Stimulated activated CD4-positive, alpha-beta T cell treated with anti-CD3 and anti-CD28 coated beads, Interleukin-2, amount 100 ng/mL, for 24 hours (primary cell): Measurements from ENCODE around the gene KCNQ4.

Source experiments
- DNase-seq, 2 donors: peaks; one replicate each; pipeline ENCODE4 v3.0.0-alpha.2; 2020

KCNQ4 gene

DNA sequence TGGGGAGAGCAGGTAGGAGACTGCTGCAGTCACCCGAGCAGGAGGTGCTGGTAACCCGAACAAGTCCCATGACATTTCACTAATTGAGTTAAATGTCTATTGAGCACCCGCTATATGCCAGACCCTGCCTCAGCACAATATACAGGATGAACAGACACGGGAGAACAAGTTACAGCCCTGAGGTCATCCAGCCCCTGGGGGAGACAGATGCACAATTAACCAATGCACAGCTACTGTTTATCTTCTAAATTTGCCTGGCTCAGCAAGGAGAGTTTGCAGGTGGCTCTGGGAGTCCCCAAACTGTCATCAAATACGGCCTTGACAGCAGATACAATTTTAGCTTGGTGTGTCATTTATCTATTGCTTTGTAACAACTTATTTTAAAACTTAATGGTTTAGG is 60.5 kb downstream of the KCNQ4 start:
- no peak for DNase-seq

DNA sequence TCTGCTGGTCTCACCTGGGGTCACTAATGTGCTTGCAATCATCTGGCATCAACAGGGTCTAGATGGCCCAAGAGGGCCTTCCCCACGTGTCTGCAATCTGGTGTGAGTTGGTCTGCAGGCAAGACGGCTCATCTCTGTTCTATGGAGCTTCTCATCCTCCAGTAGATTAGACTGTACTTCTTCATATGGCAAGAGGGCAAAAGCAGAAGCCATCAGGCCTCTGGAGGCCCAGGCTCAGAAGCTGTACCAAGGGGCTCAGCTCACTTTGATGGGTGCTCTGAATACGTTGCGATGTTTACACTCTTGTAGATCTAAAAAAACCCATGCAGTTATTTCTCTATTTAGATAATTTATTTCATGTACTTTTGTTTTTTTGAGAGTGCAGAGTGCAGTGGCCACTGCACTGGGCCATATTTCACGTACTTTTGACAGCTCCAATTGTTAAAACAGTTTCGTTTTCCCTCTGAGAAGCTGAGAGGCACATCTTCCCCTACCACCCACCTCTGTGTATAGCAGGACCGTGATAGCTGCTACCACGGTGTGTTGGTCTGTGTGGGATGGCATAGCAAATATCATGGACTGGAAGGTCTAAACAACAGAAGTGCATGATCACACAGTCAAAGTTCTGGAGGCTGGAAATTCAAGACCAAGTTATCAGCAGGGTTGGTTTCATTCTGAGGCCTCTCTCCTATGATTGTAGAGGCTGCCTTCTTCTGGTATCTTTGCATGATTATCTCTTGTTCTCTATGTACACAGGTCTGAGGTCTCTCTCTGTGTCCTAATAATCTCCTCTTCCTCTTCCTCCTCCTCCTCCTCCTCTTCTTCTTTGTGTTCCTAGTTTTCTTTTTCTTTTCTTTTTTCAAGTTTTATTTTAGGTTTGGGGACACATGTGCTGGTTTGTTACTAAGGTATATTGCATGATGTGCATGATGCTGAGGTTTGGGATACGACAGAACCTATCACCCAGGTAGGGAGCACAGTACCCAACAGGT is 61.6 kb downstream of the KCNQ4 start:
- DNase-seq = no peak

DNA sequence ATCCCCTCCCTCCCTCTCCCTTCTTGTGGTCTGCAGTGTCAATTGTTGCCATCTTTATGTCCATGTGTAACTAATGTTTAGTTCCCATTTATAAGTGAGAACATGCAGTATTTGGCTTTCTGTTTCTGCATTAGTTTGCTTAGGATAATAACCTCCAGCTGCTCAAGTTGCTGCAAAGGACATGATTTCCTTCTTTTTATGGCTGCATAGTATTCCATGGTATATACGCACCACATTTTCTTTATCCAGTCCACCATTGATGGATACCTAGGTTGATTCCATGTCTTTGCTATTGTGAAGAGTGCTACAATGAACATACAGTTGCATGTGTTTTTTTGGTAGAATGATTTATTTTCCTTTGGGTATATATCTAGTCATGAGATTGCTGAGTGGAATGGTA is 62.3 kb downstream of the KCNQ4 start:
- no peak for DNase-seq

DNA sequence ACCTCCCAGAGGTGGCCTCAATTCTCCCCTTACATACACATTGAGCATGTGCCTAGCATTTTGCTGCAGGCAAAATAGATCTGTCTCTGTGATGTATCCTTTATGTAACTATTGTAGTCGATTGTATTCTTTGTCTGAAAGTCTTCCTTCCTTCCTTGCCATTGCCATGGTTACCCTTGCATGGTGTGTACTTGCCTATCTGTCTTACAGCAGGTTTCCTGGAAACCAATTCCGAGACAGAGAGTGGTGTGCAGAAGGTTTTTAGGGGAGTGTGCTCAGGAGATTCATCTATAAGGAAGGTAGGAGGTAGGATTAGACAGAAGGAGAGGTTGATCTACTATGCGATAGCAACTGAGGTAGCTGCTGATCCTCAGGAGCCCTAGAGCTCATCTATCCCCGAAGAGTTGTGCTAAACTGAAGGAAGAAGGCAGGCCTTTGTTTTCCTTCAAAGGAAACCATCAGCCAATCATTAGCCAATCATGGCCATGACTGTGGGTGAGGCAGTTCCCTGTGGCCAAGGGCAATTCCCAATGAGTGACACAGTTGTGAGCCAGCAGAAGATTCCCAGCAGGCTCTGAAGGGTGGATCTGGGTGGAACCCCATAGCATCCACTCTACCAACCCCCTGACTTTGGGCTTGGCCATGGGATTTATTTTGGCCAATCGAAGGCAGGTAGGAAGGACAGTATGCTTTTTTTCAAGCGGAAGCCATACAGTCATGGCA is 63.6 kb downstream of the KCNQ4 start:
- DNase-seq = no peak

DNA sequence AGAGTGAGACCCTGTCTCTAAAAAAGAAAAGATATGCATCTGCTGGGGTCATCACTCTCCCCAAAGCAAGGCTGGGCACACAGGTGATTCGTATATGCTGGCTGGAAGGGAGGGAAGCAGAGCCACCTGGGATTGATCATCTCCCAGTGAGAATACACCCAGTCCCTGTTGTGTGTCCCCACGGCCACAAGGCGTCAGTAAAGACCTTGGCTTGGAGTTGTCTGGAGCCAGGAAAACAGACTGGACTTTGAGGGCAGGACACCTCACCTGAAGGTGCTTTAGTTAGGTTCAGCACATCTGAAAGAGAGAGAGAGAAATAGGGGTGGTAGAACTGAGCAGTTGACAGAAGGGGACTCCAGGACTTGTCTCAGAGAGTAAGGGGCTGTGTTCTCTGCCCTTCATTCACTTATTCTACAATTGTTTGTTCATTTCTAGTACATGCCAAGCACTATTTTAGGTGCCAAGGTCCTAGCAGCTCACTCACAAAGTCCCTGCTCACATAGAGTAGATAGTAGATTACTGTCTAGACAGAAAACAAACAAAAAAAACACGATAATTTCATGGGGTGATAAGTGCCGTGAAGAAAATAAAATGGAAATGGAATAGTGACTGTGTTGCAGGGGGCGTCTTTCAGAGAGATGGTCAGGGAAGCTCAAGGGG is 65.1 kb downstream of the KCNQ4 start:
- DNase-seq = peak in 1 of 2 donors; percentile 30

DNA sequence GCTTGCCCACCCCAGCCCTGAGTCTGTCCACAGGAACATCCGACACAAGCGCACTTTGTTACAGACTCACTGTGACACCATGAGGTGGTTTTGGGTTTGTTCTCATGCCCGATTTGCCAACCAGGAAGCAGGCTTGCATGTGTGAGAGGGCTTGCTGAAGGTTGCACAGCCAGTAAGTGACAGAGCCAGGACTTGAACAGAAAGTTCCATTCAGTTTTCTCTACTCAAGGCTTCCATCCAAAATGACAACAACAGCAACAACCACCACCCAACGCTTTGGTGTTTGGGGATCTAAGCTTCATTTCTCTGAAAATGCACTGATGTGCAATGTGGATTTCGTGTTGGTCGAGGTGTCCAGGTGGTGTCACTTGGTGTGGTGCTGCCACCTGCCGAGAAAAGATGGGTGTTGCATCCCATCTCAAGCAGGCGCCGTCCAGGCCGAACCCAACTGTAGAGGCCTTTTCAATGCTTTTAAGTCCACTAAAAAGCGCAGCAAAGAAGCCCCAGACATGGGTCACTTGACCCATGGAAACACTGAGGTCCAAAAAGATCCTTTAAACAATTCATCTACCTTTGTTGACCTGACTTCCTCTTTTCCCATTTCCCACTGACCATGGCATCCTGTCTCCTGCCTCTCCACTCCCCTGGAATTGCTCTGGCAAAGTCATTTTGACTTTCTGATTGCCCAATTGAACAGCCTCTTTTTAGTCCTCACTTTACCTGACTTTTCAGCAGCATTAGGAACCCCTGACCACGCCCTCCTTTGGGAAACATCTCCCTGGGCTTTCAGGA is 66.4 kb downstream of the KCNQ4 start:
- peak; percentile 80 to 81 for DNase-seq

DNA sequence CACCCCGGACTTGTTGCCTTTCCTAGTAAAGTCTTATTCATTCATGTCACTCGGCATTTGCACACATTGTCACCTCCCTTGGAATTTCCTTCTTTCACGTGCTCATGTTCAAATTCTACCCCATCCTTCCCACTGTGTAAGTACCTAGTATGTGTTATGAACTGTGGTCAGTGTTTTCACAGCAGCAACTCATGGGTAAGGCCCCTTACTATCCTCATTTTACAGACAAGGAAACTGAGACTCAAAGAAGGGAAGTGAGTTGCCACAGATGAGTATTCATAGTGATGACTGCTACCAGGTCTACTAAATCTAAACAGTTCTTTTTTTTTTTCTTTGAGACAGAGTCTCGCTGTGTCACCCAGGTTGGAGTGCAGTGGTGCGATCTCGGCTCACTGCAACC is 68.1 kb downstream of the KCNQ4 start:
- DNase-seq = no peak

DNA sequence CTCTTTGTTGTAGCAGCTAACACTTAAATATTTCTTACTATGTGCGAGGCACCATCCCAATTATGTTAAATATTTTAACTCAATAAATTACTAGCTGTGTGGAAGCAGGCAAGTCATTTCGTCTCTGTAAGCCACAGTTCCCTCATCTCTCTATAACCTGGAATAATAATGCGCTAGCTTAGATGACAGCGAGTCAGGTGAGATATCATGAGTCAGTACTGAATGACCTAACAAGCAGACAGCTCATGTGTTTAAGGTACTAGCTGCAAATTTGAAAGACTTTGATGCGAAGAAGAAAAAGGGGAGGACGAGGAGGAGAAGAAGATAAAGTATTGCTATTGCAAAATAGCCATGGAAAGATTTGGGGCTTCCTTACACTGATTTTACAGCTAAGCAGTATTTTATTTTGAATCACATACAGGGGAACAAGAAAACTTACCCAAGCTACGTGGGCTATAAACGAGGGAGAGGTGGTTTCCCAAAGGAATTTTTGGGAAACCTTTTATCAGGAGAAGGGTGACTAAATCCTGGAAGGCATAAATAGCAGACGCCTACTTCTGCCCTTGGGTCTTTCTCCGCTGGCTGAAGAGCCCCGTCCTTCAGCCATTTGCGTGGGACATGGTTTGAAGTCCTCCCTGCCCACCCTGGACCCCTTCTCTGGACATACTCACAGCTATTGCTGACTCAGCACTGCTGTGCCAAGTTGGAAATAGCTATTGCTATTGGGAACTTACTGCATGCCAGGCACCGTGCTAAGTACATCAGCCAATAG is 69.7 kb downstream of the KCNQ4 start:
- no peak for DNase-seq

DNA sequence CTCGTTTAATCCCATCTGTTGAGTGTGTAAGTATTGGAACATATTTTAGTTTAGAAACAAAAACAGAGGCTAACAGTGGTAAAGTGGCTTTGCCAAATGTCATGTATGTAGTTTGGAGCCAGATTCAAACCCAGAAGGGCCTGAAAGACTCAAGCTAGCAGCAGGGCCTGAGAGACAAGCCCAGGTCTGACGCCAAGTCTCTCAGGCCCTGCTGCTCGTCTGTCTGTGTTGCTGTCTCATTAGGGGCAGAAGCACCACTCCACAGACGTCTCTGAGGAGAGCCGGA is 70.2 kb downstream of the KCNQ4 start:
- no peak for DNase-seq

DNA sequence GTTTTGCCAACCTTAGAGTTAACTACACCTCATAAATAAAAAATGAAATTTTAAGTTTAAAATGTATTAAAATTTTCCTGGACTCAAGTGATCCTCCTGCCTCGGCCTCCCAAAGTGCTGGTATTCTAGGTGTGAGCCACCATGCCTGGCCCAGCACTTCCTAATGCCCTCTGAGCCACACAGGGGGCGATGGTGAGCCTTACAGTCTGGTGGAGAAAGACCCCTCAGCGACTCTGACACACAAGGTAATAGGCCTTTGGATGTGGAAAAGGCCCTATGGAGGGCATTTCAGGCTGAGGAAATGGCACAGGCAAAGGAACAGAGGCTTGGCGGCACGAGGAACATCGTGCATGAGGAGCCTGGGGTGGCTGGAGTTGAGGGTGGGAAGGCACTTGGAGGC is 71.9 kb downstream of the KCNQ4 start:
- peak in 1 of 2 donors; percentile 31 for DNase-seq

DNA sequence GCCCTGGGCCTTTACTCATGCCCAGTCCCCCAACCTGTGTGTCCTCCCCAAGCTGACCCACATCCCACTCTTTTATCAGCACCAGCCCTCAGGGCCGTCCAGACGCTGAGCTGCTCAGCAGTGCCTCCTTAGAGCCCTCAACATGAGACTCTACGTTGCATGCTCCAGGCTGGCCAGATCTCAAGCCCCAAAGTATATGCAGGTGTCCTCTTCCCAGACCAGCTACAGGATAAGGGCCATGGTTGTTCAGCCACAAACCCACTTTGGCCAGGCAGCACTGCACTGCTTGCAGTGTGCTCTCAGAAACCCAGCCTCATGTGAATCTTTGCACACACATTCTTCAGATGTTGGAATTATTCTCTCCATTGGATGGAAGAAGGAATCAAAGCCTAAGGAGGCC is 72.5 kb downstream of the KCNQ4 start:
- DNase-seq = no peak

DNA sequence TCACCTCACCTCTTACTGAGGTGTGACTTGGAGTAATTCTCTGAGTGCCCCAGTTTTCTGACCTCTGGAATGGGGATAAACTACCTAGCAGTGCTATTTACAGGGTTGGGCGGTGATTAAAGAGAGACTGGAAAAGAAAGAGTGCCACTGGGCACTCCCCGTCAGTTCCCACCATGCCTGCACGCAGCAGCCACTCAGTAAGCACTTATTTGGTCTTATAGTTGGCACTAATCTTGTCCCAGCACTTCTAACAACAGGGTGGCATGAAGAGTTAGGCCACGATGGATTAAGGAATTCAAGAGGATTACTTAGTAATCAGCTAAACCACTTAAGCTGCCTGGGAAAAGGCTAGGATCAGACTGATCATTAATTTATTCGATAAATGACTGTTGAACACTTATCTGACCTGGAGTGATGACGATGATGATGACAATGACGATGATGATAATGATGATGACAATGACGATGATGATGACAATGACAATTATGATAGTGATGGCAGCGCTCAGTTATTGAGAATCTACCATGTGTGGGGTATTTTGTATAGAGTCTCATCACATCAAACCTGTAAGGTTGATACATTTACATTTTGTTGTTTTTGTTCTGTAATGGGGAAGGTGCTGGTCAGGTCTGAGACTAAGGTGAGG is 73.2 kb downstream of the KCNQ4 start:
- no peak for DNase-seq

DNA sequence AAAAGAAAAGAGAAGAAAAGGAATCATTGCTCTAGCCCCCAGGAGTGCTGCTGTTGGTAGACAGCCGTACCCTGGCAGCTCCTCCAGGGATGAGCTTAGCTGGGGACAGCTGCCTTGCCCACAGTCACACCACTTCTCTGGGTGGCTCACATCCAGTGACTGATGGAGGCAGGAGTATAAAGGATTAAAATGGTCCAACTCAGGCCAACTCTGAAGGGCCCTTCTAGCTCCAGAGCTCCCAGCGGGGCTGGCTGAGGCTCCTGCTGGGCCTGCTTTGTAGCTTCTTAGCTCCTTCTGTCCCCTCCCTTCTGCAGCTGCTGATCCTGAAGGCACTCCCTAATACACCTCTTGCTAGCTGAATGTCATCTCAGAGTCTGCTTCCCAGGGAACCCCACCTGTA is 74.2 kb downstream of the KCNQ4 start:
- no peak for DNase-seq

DNA sequence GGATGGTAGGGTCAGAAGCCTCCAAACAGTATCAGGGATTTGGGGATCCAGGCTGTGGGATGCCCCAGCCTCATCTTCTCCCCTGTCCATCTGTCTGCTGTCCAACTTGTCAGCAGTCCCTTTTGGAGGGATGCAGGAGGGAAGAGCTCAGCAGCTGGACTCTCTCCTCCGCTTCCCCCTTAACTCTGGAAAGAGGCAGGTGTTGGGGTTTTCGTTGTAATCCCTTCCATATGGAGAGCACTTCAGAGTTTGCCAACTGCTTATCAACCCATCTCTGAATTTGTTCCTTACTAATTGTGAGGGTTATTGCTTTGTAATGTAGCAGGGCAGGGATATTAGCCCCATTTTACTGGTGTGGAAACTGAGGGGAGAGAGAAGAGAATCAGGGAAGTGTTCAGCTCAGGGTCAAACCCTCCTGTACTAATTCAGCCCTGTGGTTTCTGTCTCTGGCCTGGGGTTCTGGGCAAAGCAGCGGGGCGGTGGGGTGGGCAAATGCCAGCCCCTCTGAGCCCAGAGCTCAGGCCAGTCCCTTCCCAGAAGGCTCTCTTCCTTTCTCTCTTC is 75.3 kb downstream of the KCNQ4 start:
- no peak for DNase-seq

DNA sequence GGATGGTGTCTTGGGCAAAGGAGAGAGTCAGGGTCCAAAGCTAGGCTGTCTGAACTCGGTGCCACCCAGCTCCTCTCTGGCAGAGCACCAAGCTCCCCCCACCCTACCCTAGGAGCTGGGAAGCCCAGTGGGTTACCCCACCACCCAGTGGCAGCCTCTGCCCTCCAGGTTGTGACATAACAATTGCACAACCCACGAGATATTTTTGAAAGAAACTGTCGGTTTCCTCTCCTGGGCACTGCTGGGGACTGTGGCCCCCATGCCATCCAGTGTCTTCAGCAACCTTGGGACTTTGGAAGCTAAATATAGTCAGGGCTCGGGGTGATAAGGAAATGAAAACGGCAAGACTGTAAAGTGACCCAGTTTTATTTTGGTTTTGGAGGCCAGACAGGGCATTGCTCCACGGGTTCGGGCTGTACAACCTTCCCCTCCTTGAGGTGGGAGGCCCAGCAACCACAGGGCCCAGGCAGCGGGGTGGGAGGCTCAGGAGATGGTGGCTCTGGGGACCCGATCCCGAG is 77.2 kb downstream of the KCNQ4 start:
- no peak for DNase-seq

DNA sequence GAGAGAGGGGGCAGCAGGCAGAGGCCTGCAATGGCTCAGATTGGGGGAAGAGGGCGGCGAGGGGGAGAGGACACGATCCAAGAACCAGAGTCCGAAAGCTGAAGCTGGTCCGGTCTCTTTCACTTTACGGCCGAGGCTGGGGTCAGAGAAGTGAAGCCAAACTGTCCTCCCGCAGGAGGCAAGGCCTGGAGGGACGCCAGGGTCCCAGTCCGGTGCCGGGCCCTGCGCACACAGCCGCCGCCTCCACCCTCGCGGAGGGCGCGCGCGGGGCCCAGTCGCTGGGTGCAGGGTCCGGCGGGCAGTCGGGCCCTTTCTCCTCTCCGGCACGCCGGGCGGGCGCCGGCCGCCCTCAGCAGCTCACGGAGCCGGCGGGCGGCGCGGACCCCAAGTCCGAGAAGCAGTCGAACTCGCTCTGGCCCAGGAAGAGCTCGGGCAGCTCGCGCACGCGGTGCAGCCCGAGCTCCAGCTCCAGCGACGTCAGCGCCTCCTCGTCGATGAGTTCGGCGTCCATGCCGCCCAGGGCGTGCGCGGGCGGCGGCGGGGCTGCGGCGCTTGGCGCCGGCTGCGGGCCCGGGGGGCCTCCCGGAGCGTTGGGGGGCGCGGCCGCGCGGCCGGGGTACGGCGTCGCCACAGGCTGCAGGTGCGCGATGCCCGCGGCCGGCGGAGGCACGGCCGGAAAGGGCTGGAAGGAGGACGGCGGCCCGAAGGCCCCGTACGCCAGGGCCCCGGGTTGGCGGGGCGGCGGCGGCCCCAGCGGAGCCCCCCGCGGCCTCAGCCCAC is 77.8 kb downstream of the KCNQ4 start:
- DNase-seq = peak; percentile 28 to 50

DNA sequence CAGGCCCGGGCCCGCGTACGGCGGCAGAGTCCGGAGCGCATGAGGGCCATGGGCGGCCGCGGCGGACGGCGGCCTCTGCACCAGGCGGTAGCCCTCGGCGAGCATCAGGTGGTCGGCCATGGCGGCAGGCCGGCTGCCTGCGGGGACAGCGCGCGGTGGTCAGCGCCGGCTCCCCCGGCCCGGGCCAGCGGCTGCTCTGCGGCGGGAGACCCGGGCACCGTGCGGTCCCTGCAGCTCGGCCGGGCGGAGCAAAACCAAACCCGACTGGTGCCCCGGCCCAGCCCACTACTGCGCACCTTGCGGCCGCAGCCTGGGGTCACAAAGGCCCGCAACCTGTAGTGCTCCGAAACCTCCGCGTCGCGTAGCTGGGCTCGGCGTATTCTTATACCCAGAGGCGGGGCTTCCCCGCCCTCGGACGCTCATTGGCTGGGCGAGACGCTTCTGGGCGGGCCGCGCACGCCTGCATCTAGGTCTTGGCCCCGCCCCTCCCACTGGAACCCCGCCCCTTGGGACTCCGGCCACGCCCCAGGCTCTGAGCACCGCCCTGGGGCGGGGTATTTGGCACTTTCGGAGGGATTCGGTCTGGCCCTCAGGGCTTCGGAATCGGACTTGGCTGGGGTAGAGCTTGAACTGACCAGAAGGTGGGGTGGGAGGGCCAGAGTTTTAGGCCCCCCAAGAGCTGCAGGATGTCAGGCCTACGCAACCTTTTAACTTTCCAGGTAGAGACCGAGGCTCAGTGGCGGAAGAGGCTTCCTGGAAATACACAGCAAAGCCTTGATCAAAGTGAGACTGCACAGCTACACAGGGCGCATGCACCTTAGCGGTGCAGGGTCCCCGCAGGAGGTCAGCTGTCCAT is 78.6 kb downstream of the KCNQ4 start, which contains the start of gene CITED4:
TSS of gene CITED4 (minus strand) at position 356 of the 856 bp plus-strand sequence. CDS start at position 120, 236 bp downstream.
- DNase-seq = peak; percentile 94 to 95

DNA sequence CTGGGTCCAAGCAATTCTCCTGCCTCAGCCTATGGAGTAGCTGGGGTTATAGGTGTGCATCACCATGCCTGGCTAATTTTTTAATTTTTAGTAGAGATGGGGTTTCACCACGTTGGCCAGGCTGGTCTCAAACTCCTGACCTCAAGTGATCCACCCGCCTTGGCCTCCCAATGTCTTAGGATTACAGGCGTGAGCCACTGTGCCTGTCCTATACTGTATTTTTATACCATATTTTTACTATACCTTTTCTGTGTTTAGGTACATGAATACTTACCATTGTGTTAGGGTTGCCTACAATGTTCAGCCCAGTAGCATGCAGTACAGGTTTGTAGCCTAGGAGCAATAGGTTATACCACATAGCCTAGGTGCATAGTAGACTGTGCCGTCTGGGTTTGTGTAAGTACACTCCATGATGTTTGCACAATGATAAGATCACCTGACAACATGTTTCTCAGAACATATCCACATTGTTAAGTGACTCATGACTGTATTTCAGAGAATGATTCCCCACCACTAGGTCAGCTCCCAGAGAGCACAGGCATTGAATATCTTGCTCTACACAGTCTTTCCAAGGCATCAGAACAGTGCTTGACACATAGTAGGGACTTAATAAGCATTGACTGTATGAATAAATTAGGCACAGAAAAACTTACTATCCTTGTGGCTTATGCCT is 84.6 kb downstream of the KCNQ4 start:
- no peak for DNase-seq
